GM19035 (cell line): Measurements from ENCODE around the gene KLF12.

Experiments
- ATAC-seq: cut with Tn5 transposase; IDR thresholded peaks from one replicate; pipeline ENCODE4 v1.9.1; 2021; ENCODE audit not compliant: unreplicated experiment

The KLF12 gene

DNA sequence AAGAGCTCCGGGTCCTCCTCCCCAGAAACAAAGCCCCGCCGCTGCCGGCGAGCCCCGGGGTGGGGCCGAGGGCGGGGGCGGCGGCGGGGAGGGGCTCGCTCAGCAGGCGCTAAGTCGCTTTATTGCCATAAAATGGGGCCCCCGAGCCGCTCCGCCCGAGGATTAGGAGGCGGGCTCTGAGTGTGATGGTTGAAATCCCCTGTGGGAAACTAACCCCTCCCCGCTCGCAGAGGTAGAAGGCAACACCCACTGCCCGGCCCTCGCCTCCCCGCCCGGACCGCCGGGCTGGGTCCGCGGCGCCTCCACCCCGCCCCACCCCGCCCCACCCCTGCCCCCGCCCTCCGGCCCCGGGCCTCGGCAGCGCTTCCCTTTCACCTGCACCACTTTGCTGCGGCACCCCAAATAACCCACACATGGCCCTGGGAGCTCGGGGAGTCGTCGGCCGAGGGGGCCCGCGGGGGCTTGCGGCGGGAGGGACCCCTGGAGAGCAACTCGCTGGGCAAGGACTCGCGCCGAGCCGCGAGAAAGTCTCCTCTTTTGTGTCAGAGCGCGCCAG is at the start of gene KLF12:
Gene KLF12, minus strand, starts transcription at position 184 of the 556 bp plus-strand sequence.
- ATAC-seq: peak; percentile 62

DNA sequence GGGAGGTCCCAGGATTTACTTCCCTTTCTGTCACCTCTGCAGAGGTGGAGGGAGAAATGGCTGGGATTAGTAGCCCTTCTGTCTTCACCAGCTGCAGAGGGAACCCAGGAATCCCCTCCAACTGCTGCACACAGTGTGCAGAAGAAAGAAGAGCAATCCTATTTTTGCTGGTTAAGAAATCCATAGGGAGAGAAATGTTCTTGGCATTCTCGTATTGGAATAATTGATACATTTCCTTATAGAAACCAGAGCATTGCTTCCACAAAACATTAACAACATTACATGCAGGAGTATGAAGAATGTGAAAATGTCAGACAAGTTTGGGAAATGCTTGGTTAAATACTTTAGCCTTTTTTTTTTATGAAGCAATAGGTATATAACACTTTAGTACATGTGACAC is 48.3 kb upstream of the KLF12 start:
- no peak for ATAC-seq

DNA sequence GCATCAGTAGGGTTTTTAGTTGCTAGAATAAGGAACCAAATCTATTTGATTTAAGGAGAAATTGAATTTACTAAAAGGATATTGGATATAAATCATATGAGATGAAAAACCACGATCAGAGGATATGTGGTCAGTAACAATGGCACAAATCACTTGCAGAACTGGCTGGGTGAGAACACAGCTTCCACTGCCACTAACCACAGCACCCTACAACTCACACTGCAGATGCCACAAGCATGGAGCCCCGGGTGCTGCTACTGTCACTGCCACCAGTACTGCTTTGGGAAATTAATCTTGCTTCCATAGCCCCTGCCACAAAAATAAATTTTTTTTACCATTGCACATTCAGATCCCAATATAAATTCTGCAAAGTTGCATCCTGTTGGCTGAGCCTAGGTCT is 40.6 kb upstream of the KLF12 start:
- ATAC-seq: no peak

DNA sequence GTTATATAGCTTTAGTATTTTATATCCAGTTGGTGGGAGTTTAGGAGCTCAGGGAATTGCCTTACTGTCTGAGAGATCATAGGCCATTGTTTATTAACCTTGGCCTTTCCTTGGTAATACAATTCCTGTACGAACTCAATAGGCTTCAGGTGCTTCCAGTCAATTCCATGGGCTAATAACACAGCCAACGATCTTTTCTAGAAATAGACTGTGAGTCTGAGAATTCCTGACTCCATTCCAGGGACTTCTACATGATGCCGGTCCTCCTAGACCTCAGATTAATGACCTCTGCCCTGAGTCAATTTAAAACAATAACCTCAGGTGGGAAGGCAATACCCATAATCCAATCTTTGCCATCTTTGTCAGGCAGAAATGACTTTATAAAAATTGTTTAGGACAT is 39.6 kb upstream of the KLF12 start:
- no peak for ATAC-seq

DNA sequence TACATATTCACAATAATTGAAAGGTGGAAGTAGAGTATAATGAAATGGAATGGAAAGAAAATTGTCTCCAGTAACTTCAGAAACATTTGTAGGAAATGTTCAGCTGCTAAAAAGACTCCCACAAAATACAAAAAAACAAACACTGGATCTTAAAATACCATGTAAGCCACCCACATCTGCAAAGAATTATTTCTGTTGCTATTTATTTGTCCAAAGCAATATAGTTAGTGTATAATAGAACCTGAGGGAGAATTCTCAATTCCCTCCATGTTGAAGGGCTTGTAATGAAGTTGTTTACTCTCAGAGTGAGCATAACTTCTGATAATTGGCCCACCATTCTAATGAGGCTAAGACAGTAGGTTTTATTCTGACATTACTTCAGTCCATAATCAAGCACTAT is 37.4 kb upstream of the KLF12 start:
- ATAC-seq: no peak

DNA sequence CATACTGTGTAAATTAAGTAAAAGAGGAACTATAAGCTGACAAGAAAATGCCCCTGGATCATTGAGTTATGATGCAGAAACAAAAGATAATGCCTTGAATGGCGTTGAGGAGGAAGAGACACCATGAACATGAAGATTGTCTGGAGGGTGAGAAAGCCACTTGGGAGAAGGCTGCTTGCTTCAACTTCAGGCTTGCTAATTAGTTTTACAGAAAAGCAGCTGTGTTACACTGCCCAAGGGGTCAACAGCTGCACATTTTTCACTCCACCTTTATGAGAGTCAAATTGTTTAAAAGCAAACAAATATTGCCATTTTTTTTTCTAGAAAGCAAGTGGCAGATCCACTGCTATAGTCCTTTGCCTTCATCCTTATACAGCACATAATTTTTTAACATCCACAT is 35.5 kb upstream of the KLF12 start:
- no peak for ATAC-seq

DNA sequence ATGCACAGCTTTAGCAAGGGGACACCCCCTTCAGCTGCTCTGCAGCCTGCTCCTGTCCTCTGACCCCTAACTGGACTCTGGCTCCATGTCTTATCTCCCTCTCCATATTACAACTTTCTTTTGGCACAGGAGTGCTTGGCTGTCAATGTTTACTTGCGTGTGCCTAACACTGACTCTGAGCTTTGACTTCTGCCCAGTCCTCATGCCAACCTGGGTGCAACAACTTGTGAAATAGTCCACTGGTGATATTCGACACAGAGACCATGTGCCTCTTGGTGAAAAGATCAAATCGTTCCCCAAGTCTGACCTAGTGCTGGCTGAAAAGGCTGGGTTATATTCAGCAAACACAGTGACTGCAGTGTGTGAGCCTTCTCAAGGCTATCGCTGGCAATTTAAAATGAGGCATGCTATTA is 34.1 kb upstream of the KLF12 start:
- no peak for ATAC-seq

DNA sequence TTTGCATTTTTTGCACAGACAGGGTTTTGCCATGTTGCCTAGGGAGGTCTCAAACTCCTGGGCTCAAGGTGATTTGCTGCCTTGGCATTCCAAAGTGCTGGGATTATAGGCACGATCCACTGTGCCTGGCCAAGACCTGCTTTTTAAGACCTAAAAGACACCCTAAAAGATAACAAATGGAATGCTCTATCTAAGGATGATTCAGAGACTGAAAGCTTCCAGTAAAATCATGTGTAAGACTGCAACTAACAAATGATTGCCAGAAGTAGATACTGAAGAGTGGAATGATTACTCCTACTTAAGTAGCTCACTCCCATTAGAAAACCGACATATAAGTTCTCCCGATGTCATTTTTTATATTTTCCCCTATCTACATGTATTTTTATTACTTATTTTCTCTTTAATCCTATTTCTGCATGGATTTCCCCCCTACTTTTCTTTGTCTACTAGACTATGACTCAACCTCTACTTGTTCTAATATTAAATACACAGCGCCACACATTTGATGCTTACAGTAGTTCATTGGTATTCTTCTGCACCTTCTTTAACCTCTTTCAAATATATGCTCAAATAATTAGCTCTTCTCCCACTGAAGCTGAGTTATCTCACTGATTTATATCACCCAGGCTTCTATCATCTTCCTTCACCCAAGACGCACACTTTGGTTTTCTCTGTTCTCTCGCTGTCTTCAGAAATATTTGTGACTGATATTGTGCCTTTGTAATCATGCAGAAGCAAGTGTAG is 32.2 kb upstream of the KLF12 start:
- no peak for ATAC-seq

DNA sequence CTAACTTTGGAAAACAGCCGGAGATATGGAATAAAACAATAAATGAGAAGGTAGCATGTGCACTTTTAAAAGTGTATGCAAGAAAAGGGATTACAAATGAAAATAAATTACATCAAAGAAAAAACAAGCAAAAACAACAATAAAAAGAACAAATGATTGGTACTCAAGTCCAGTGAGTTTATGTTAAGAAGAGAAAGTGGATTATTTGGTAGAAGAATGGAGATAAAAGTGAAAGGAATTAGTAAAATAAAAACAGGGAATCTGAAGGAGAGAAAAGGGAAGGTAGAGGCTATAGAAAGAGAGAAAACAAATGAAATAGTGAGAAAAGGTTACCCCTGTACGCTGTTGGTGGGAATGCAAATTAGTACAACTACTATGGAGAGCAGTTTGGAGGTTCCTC is 28.6 kb upstream of the KLF12 start:
- ATAC-seq: no peak

DNA sequence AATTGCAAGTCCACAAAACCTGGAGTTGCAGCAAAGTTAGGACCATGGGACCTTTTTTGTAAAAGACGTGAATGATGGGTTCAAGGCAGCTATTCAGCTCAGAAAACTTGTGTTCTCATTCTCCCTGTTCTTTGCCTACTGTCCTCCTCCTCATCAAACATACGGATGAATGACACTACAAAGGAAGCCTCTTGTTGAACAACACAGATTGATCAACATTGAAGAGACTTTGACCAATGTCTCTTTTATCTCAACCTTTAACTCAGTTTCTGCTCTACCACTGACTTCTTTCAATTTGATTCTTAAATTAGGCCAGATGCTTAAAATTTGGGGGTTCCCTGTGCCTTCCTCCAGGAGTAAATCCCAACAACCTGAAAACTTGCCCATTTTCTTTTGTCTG is 27.9 kb upstream of the KLF12 start:
- ATAC-seq: no peak

DNA sequence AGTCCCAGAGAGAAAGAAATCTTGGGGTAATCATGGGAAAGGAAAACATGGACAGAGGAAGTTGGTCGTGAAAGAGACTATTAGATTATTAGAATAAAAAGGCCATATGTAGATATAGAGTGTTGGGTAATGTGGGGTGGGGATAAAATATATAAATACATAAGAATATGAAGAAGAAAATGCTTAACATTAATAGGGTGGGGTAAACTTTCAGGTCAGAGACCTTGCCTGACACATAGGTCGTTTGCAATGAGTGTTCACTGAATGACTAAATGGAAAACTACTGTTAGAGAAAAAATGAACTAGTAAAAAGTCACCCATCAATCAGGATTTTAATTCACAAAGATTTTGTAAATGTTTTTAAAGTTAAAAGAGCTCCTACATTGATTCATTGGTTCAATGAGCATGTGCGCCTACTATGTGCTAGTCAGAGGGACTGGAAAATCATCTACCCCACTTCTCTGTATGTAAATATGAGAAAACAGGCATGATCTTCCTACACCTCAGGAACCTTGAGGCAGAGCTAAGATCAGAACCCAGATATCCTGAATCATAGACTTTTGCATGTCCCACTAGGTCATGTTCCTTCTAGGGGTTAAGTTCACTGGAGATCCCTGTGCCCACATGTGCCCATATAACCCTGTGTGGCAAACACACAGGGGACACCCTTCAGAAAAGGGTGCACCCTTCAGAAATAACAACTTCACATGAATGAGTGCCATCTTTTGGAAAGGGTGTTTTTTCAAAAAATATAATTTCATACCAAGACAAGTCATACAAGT is 24.6 kb upstream of the KLF12 start:
- ATAC-seq: no peak

DNA sequence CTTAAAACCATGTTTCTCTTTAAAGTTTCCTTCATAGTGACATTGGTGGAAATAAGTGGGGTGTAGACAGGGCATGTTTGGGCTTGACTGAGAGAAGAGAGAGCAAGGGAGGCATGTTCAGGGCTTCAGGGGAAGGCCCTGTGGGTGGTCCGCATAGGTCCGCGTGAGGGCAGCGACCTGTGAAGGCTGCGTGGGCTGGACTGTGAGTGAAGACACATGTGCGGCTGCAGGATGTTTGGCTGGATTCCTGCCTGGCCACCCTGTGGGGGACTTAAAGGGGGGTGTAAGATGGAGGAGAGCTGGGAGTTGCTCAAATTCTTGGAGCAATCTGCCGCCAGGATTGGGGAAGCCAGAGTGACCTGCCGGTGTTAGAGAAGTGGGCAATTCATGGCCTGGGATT is 23.8 kb upstream of the KLF12 start:
- no peak for ATAC-seq

DNA sequence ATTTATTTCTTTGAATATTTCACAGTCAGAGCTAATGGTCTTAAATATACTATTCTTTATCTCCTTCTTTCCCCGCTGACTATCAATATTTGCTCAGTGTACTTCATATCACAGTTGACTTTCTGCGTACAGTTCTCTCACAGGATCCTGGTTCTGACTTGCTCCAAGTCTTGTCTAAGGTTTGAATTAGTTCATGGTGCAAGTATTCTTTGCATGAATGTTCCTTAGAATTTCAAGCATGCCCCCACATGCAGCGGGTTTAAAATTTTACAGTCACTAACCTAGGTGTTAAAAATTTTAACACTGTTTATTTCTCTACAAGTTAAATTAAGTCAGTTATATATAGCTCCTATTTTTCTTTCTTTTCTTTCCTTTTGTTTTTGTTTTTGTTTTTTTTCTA is 20.8 kb upstream of the KLF12 start:
- ATAC-seq: no peak

DNA sequence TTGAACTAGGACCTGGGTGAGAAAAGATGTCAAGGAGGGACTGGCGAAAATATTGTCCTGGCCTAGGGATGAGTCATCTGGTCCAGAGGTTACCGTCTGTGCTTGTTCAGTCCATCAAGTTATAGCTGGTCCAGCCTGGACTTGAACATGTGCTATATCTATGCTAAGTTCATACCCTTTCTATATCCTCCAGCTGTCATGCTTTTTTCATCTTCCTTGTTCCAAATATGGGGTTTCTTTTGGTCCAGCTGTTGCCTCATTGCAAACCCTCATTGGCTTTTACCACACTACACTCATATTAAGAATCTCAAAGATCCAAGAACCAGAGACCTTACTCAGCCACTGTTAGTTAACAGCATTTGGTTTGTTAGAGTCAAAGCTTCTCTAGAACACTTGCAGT is 19.1 kb upstream of the KLF12 start:
- ATAC-seq: no peak

DNA sequence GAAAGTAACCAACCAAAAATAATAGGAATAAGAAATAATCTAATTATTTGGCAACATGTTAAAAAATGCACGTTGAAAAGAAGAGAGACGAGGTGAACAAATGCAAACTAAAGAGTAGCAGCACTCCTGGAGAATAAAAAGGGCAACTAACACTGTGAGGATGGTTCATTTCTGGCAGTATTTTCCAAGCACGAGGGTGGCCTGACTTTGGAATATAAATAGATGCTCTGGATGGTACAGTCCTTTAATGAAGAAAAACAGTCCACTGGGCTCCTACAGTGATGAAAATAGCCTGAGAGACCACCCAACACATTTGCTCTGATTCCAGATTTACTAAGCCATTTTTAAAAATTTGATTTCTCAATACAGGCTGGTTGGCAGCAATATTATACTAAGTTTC is 17.7 kb upstream of the KLF12 start:
- no peak for ATAC-seq

DNA sequence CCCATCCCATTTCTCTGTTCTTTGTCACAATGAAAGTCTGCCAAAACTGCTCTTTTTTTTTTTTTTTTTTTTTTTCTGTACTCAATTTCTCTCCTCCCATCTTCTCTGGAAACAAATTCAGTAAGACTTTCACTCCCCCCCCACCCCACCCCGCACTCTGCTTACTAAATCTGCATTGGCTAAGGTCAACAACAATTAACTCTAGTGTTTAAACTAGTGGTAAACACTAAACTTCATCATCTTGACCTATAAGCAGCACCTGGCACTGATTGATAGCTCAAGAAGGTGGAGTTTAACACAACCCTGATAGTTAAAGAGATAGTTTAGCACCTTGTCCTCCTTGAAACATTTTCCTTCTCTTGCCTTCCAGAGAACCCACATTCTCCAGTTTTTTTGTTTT is 14.1 kb upstream of the KLF12 start:
- ATAC-seq: no peak

DNA sequence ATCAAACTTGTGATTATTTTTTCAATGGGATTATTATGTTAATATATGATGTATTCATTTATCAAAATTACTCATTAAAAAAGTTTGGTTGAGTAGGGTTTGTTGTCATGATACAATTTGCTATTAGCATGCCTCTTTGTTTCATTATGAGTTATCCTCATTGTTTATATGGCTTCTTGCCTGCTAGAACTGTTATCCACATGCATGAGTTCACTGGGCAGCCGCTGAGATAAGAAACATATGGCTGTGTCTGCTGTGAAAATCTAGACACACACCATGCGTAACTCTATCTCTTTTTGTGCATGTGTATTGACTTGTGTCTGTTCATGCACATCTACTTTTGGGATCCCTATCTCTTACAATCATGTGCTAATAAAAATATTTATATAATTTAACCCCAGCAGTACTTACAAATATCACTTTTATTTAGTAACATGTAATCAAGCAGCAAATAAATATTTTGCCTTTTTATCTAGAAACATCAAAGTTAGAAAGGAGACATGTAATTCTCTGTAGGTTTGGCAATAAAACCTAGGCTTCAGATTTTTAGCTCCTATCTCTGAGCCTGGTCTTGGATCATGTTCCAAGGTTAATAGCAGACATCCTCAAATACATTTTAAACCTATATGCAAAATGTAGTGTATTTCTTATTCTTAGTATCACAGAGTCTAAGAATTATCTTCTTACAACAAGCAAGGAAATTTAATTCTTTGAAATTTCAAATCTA is 11.2 kb upstream of the KLF12 start:
- ATAC-seq: no peak

DNA sequence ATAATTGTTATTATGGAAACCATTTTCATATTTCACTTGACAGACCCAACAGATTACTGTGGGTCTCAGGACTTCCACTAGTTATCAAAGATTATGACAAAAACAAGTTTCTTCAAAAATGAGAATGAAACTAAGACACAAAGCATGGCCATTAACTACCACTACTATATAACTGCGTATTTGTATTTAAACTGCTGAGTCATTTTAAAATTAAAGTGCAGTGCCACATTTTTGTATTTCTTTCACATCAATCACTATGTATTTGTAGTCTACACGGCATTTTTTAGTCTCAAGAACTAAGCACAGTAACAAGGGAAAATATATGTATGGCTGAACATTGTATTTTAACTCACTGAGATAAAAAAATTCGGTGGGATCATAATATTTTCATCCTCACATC is 10.1 kb upstream of the KLF12 start:
- no peak for ATAC-seq

DNA sequence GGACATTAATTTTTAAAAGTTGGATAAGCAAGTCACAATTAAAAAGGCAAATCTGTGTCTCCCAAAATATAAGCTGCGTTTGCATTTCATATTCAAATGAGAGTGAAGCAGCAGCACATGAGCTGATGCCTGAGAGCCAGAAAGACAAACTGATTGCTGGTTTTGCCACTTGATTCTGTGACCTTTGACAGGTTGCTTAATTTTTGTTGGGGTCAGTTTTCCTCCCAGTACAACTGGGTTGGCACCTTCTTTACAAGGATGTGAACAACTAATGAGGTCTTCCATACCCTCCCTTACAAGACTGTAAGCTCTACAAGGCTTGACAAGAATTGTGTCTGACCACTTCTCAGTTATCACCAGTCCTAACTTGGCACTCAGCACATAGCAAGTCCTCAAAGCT is 8.1 kb upstream of the KLF12 start:
- ATAC-seq: no peak

DNA sequence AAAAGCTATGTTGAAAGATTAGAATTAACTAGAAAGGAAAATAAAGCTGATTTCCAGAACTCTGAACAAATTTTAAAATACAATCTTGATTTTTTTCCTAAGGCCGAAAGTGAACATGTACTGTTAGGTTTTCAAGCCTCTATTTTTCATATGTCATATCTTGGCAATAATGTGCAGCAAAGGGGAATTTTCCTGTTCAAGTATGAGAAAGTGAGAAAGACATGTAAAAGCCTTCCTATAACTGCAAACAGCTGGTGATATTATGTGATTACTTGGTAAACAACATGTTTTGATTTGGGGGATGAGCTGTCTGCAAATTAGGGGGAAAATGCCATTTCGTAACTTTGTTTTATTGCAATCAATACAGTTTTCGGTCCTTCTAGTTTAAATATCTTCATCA is 4.0 kb upstream of the KLF12 start:
- no peak for ATAC-seq

DNA sequence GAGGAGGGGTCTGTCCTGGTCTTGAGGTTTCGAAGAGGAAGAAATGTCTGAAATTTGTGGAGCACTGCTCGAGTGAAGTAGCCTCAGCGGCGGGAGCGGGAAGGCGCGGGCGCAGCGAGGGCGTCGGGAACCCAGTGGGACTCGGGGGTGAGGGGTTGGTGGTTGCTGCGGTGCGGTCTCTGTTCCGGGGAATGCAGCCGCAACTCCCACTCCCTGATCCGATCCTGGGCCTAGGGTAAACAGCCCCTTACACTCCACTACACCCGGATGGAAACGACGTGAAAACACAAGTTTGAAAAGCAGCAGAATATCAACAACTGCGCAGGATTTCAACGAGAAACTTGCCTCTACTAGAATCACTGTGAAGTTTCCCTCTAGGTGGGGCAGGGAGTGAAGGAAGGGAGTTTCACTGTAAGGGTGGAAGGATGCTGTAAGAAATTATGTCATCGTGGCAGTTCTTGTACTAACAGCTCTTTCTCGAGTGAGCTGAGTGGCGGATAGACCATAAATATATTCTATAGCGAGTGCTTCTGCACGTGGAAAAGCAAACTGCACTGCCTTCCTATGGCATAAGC is 2.0 kb upstream of the KLF12 start:
- ATAC-seq: no peak
